CD4-positive, alpha-beta T cell treated with Interleukin-15 for 4 hours (primary cell): ENCODE results near the gene CBFA2T2.

ENCODE experiments used
- DNase-seq: peaks from one replicate; pipeline ENCODE4 v3.0.0-alpha.2; 2020; ENCODE audit warnings: low spot score

CBFA2T2 gene

DNA sequence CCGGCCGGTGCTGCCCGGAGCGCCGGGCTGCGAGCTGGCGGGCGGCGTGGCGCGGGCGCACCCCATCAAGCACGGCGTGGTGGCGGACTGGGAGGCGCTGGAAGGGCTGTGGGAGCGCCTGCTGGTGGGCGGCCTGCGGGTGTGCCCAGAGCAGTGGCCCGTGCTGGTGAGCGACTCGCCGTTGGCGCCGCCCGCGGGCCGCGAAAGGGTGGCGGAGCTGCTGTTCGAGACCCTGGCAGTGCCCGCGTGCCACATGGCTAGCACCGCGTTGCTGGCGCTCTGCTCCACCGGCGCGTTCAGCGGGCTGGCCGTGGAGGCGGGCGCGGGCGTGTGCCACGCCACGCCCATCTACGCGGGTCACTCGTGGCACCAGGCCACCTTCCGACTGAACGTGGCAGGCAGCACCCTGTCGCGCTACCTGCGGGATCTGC, 177.4 kb downstream of the CBFA2T2 start:
- no peak for DNase-seq

GRCh38 chr20:33667676-33668465, 178.0 kb downstream of the CBFA2T2 start:
- peak; percentile 78 for DNase-seq

GRCh38 chr20:33668466-33669155, 178.7 kb downstream of the CBFA2T2 start:
- no peak for DNase-seq

- no peak for DNase-seq
Observed at GRCh38 chr20:33669224-33669623, 179.3 kb downstream of the CBFA2T2 start.

GRCh38 chr20:33669873-33670640, 180.2 kb downstream of the CBFA2T2 start:
- no peak for DNase-seq

DNA sequence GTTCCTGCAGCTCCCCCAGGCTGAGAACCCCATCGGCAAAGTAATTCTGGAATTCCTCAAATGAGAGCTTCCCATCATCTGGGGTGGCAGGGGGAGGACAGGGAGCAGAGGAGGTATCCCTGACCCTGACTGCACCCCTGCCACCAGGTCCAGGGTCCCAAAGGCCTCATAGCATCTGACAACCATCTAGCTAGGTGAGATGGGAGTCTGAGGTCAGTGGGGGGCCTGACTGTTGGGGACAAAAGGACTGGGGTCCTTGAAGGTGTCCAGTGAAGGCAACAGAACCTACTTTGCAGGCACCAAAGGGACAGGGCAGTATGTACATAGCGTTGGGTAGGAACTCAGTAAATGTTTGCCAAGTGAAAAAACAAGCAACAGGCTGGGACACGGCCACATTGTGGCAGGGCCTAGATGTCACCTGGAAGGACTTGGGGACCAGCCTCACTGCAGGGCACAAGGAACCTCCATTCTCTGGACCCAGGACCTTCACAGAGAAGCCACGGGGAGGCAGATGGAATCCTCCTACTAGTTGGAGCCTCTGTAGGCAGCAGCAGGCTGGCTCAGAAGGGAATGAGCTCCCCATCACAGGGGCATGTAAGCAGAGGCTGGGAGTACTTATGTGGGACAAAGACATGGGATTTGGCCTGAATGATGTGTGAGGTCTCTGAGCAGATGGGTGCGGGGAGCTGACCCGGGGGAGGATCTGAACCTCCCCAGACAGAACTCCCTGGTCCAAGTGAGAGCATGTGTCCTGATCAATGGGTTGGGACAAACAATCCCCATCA, 181.0 kb downstream of the CBFA2T2 start:
- DNase-seq: no peak

- no peak for DNase-seq
Observed at GRCh38 chr20:33671573-33672288, 181.8 kb downstream of the CBFA2T2 start.

DNA sequence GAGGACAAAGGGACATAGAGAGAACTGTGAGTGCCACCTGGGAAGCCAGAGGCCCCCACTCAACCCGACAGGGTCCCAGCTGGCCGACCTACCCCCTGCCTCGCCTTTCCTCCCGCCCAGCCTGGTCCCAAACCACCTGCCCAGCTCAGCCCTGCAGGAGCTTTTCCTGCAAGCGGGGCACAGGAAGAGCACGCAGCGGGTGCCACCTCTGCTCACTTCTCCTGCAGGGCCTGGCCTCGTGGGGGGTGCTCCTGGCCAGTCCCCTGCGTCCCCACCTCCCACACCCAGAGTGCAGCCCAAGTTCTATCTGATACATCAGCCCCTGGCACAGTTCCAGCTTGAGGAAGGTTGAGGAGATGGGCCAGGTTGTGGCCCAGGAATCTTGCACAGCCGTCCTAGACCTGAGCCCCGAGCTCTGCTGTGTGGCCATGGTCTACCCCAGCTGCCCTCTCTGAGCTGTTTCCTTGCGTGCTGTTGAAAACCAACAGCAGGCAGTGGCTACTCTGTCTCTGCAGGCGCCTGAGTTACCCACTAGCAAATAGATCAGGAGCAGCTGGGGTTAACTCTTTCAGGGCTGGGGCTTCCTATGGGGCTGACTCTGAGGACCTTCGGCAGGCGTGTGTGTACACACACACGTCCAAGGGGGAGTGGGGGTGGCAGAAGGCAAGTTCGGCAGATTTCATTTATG, 182.7 kb downstream of the CBFA2T2 start:
- no peak for DNase-seq

DNA sequence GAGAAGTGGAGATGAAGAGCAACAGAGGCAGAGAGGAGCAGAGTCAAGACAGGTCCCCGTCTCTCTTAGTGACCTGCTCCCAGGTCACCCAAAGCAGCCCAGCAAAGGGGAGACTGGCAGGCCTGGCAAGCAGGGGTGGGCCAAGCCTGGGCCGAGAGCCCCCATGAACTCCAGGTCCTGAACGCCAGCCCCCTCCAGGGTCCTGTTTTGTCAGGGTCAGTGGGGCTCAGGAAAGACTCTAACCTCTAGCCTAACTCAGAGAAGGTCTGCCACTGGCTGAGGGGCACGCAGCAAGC, 183.2 kb downstream of the CBFA2T2 start:
- no peak for DNase-seq

GRCh38 chr20:33673410-33674293, 183.8 kb downstream of the CBFA2T2 start:
- no peak for DNase-seq

DNA sequence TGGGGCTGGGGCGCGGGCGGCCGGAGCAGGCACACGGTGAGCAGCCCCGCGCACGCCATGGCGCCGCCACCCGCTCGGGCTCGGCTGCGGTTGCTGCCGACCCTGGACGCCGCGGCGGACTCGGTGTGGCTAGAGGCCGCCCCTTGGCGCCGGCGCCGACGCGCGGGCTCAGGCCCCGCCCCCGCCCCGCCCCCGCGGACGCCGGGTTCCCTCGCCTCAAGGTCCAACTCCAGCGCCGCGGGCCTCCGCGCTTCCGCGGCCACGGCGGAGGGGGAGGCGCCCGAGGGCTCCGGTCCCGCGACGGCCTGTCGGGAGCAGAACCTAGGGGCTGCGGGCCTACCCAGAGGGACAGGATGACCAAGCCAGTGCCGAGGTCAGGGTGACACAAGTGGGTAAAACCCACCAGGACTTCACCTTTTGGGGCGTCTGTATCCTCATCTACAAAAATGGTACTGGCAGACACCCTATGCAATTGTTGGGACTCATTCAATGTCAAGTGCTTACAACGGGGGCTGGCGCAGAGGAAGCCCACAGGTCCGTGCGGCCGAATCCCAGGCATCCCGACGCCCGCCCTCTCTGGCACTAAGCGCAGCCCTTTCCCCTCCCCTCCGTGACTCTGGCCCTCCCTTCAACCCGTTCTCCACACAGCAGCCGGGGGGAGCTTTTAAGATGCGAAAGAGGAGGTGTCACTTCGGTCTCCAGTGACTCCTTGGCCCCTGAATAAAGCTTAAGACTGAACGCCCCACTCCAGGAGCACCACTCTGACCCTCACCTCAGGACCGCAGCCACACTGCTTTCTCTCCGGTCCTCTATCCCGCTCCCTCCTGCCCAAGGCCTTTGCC, 184.6 kb downstream of the CBFA2T2 start, which contains the start of gene NECAB3:
NECAB3 (minus strand) TSS at position 135 of the 842 bp plus-strand sequence; CDS start at position 59, 76 bp downstream.
- peak; percentile 50 for DNase-seq

- no peak for DNase-seq
Observed at GRCh38 chr20:33675136-33675959, 185.5 kb downstream of the CBFA2T2 start.

GRCh38 chr20:33676121-33676520, 186.2 kb downstream of the CBFA2T2 start:
- no peak for DNase-seq

DNA sequence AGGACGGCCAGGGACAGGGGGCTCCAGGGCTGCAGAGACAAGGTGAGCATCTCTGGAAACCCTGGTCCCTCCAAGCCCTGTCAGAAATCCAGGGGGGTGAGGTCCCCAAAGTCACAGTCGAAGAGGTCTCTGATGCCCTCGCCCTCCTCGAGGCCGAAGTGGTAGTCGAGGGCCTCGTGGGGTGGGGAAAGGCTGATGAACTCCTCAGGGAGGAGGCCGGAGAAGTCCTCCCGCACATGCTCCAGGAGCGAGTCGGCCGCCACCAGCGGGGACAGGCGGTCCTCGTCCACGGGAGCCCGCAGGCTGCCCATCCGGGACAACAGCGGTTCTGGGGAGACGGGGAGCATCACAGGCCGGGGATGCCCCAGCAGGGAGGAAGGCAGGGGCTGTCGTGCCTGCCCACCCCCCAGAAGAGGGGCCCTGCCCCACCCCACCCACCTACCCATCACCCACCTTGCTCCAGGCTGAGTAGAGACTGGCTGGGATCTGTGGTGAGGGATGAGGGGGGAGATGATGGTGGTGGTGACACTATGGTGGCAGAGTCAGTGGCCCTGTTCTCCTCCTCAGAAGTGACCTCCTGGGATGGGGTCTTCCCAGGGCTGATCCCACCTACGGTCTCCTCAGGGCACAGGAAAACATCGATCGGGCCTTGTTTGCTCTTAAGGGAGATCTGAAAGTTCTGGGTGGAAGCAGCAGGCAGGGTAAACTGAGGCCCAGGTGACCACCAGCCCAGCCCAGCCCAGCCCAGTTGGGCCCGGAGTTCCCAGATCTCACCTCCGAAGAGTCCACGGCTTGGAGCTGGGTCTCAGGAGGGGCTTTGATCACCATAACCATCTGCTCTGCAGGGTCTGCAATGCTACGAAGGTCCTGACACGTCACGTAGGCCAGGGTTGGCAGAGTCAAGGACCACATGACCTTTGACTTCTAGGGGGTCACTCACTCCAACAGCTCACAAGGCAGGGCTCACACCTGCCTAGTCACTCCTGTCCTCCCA, 187.1 kb downstream of the CBFA2T2 start:
- no peak for DNase-seq

- no peak for DNase-seq
Observed at GRCh38 chr20:33677991-33678702, 188.3 kb downstream of the CBFA2T2 start.
